NCI-H82 treated with DMSO at 0.1 percent for 48 hours (cell line): ENCODE data around the gene SKIC2.
"Not testable (repeated sequence)": the region's sequence is repeated elsewhere in the genome, so short reads cannot be mapped to it uniquely, and the experiment has no call there.

Experiments
- DNase-seq: peaks from one replicate; lab custom pipeline; 2025; ENCODE audit not compliant: unreplicated experiment; lab: John Stamatoyannopoulos, UW

SKIC2 gene

DNA sequence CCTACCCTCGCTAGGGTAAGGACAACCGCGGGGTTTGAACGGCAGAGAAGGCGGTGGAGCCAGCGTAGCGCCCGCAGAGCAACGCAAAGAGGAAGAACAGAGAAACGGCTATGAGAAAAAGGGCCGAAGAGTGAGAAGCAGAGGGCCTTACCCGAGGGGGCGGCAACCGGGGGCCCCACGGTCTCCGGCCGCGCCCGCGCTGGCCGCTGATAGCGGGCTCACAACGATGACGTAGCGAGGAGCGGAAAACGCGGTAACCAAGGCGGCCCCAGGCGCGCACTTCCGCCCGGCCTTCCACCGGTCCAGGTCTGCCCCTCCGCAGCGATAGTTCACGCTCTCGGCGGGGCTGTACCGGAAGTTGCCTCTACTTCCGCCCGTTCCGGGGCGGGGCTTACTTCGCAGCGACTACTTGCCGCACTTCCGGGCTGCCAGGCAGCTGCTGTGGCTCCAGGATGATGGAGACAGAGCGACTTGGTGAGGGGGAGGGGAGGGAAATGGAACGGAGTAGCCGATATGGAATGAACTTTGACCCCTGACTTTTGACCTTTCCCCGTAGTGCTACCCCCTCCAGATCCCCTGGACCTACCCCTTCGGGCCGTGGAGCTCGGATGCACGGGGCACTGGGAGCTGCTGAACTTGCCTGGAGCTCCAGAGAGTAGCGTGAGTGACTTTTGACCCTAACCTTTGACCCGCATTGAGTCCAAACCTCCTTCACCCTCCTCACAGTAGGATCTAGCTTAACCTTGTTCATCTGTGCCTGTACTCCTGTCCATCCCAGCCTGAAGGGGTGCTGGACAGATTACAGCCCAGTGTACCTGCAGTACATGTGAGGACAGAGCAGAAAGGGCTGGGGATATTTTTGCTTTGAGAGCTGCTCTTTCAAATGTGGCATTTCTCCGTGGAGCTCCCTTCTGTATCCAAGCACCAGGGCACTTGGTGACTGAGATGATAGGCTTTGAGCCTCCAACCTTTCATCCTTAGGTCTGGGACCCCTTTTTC, at the start of gene SKIC2, which contains the start of gene NELFE:
Gene SKIC2, plus strand, starts transcription at position 435 of the 999 bp plus-strand sequence. Its CDS starts 18 bp downstream, at position 453.
Gene NELFE, minus strand, starts transcription at position 231 of the 999 bp plus-strand sequence. CDS start 525 bp downstream, outside the sequence.
- peak; percentile 93 for DNase-seq

DNA sequence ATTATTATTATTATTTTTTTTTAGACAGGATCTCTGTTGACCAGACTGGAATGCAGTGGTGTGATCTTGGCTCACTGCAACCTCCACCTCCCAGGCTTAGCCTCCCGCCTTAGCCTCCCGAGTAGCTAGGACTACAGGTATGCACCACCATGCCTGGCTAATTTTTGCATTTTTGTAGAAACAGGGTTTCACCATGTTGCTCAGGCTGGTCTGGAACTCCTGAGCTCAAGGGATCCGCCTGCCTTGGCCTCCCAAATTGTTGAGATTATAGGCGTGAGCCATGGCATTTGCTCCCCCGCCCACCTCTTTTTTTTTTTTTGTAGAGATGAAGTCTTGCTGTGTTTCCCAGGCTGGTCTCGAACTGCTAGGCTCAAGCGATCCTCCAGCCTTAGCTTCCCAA, 49.7 kb upstream of the SKIC2 start:
- DNase-seq: not testable (repeated sequence)

DNA sequence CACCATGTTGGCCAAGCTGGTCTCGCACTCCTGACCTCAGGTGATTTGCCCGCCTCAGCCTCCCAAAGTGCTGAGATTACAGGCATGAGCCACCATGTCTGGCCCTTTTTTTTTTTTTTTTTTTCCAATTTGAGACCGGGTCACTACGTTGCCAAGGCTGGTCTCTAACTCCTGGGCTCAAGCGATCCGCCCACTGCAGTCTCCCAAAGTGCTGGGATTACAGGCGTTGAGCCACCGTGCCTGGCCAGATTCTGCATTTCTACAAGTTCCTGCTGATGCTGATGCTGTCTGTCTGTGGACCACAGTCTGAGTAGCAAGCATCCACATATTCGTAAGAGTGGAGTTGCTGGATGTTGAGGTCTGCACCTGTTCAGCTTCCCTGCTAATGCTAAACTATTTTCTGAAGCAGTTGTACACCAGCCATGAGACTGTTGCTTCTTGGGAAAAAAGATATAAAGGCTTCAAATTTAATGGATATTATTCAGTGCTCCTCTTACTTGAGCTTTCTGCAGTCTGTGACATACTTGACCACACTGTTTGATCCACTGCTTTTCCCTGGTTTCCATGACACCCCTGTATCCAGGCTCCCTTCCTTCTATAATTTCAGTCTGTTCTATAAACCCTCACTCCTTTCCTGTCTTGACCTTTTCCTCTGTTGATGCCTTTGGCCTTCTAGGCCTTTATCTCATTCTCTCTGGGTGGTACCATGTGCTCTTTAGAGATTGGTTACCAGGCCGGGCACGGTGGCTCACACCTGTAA, 47.0 kb upstream of the SKIC2 start:
- DNase-seq: no peak

DNA sequence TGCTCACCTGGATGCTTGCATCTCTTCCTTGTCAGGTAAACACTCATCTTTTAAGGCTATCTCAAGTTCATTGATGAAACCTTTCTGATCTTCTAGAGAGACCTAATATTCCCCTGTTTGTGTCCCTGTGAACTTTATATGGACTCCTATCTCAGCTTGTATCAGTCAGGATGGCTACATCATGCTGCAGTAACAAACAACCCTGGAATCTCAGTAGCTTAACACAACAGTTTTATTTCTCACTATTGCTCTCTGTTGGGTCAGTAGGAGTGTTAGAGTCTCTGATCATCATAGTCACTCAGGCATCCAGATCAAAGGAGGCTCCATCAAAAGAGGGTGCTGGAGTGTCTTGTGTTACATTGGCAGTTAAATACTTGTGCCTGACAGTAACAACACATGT, 43.6 kb upstream of the SKIC2 start:
- DNase-seq: no peak

DNA sequence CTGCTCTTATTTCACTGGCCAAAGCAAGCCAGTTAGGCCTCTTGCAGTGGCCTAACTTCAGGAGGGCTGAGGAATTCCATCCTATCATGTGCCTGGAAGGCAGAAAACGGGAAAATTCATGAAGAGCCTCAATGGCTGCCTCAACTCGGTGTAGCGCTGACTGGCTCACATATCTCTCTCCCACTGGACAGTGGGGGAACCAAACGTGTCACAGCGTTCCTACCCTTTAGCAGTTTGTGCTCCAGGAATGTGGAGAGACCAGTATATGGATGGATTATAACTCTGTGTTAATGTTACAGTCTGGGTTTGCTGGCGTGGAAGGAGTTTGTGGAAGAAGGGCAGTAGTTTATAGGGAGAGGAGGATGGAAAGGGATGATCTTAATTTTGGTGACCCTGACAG, 43.2 kb upstream of the SKIC2 start:
- DNase-seq: no peak

DNA sequence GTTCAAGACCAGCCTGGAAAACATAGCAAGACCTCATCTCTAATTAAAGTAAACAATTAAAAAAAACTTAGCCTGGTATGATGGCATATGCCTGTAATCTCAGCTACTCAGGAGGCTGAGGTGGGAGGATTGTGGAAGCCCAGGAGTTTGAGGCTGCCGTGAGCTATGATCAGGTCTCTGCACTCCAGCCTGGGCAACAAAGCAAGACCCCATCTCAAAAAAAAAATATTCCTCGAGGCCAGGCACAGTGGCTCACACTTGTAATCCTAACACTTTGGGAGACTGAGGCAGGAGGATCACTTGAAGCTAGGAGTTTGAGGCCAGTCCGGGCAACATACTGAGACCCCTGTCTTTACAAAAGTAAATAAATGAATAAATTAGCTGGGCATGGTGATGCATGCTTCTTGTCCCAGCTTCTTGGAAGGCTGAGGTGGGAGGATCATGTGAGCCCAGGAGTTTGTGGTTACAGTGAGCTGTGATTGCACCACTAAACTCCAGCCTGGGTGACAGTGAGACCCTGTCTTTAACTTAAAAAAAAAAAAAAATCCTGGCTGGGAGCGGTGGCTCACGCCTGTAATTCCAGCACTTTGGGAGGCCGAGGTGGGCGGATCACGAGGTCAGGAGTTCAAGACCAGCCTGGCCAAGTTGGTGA, 40.8 kb upstream of the SKIC2 start:
- no peak for DNase-seq

DNA sequence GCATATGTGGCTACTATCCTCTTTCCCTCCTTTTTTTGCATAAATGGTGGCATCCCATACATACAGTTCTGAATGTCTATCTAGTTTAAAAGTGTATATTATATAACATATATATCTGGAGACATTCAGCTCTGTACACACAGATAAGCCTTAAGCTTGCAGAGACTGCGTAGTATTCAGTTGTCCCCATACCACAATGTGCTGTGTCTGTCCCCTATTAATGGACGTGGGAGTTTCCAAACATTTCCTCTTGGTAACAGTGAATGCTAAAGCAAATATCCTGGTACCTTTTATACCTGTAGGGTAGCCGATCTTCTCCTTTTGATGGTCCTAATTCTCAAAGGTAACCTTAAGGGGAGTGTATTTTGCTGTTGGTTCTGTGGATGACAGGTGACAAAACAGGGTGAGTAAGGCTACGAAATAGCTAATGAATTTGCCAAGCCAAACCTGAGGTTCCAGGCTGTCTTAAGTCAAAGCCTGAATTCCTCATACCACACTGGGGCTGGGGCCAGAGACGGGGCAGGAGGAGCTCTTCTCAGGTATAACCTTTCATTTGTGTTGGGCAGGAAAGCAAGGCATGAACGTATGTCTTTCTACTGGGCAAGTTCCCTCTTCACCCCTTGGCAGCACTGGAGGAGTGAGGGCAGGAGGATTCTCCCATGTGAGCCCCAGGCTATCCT, 39.2 kb upstream of the SKIC2 start:
- DNase-seq: no peak

DNA sequence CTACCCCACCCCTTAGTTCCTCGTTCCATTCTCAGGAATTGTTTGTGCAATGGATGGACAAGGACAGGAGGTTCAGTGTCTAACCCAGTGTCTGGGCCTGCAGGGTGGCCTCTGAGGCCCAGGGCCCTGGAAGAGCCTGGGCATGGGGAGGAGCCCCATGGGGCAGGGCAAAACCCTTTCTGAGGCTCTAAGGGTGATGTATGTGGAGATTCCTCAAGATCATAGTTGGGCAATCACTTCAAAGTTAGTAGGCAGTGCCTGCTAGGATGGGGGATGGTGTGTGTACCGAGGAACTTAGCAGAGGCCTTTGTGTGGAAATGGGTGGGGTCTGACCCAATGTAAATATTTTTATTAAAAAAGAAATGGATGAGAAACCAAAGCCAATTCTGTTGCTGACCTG, 38.2 kb upstream of the SKIC2 start:
- DNase-seq: no peak

DNA sequence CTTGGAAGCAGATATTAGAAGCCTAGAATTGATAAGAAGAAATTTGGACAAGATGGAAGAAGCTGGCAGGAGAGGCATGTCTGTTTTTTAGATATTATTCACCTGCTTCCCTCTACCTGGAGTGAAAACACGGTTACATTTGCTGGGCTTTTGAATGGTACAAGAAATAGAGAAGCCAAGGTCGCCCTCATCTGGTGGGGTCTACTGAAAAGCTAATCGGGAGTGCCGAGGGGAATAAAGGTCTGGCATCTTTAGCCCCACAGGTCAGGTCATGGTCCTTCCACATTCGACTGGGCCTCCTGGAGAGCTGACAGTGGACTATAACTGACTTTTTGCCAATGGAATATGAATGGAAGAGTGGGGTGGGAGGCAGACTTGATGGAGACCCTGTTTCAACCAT, 36.0 kb upstream of the SKIC2 start:
- DNase-seq: no peak

DNA sequence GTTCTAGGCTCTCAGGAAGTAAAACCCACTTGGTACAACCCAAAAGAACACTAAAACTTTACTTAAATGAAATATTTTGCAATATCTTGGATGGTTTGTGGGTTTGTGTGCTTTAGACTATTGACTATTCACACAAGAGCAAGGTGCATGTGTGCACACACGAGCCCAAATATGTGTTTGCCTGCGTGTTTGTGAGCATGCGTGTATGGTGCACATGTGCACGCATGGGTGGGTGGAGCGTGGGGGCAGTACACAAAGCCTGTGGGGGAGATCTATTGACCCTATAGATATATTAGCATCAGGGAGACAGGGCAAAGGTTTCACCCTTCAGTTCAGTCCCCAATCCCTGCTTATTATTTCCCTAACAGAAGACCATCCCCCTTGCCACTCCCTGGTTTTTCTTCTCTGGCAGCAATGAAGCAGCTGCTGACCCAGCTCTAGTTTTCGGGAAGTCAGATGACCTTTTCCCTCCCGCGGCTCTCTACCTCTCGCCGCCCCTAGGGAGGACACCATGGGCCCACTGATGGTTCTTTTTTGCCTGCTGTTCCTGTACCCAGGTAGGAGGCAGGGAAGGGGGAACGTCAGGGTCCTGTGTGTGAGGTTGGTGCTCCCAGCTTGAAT, 31.6 kb upstream of the SKIC2 start, which contains the start of gene C2:
Gene C2, plus strand, starts transcription at position 476 of the 621 bp plus-strand sequence. Its CDS starts 36 bp downstream, at position 512.
- no peak for DNase-seq

DNA sequence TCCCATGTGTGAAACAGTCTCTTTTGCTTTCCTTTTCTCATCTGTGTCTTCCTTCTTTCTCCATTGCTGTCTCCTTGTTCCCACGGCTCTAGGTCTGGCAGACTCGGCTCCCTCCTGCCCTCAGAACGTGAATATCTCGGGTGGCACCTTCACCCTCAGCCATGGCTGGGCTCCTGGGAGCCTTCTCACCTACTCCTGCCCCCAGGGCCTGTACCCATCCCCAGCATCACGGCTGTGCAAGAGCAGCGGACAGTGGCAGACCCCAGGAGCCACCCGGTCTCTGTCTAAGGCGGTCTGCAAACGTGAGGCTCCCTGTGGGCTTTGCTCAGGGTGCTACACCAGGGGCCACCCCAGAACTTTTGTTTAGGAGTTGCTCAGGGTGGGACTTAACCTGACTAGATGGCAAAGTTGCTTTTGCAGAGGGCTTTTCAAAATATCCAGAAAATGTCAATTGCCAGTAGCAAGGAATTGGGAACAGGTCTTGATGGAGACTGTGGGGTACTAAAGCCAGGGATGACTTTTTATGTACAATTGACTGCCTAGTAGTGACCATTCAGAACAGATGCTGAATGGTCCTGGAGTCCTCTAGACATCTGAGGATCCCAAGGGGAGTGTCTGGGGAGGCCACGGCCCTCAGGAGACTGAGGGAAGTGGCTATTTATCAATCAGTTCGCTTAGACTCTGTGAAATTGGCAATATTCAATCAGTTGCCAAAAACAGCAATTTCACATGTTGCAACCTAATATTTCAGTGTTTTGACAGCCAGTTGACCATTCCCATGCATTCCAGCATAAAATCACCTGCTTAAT, 30.9 kb upstream of the SKIC2 start:
- no peak for DNase-seq

DNA sequence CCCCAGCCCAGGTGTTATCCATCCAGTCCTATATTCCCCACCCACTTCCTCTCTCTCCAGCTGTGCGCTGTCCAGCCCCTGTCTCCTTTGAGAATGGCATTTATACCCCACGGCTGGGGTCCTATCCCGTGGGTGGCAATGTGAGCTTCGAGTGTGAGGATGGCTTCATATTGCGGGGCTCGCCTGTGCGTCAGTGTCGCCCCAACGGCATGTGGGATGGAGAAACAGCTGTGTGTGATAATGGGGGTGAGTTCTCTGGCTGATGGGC, 30.4 kb upstream of the SKIC2 start:
- DNase-seq: no peak

DNA sequence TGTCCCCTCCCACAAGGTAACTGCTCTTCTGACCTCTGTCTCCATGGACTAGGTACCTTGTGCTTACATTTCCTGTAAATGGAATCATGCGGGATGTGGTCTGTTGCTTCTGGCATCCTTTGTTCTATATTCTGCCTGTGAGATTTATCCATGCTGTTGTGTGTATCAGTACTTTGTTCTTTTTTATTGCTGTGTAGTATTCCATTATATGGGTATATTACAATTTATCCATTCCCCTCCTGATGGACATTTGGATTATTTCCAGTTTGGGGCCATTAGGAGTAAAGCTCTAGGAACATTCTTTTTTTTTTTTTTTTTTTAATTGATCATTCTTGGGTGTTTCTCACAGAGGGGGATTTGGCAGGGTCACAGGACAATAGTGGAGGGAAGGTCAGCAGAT, 28.0 kb upstream of the SKIC2 start:
- DNase-seq: no peak

DNA sequence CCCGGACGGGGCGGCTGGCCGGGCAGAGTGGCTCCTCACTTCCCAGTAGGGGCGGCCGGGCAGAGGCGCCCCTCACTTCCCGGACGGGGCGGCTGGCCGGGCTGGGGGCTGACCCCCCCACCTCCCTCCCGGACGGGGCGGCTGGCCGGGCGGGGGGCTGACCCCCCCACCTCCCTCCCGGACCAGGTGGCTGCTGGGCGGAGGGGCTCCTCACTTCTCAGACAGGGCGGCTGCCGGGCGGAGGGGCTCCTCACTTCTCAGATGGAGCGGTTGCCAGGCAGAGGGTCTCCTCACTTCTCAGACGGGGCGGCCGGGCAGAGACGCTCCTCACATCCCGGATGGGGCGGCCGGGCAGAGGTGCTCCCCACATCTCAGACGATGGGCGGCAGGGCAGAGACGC, 26.8 kb upstream of the SKIC2 start:
- not testable (repeated sequence) for DNase-seq

DNA sequence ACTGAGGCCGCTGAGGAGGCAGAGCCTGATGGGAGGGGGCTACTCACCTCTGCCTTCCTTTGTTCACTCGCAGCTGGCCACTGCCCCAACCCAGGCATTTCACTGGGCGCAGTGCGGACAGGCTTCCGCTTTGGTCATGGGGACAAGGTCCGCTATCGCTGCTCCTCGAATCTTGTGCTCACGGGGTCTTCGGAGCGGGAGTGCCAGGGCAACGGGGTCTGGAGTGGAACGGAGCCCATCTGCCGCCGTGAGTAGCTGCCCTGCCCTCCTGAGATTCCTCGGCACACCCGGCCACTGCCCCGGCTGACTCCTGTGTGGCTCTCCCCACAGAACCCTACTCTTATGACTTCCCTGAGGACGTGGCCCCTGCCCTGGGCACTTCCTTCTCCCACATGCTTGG, 25.4 kb upstream of the SKIC2 start:
- no peak for DNase-seq

DNA sequence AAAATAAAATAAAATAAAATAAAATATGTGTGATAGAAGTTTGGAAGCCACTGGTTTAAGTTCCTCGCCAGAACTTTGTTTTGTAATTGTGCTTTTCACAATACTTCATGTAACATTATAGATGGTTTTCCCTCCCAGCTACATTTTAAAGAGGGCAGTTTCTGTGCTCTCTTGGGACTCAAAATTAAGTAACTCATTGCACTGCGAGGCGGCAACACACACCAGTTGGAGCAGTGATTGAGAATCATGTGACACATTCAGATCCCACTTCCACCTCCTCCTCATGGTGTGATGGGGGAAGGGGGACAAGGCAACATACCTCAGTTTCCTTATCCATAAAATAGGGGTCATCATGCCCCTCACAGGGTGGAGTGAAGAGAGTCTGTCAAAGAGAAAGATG, 24.0 kb upstream of the SKIC2 start:
- no peak for DNase-seq

DNA sequence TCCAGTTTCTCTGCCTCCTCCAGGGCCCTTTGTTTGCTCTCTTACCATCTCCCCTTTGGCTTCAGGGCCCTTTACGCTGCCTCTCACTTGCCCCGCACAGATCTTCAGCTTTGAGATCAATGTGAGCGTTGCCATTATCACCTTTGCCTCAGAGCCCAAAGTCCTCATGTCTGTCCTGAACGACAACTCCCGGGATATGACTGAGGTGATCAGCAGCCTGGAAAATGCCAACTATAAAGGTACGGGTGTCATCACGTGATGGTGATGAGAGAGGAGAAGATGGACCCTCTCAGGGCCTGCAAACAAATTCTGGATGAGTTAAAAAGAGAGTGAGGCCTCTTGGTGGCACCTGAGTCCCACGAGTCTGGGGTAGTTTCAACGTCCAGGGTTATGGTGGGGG, 23.2 kb upstream of the SKIC2 start:
- no peak for DNase-seq

DNA sequence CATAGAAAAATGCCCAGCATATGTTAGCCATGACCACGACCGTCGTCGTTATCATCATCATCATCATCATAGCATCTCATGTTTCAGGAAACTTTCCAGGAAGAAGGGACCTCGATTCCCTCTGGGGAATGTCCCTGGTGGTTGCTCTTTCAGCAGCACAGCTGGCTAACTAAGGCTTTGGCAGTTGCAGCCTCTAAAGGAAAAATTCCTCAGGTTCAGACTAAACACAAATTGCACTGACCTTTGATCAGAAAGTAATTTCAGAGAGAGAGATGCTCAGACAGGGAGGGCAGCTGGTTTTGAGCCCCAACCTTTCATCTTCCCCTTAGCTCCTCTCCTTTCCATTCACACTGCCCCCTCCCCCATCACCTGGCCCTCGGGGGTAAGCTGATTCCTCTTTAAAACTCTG, 18.7 kb upstream of the SKIC2 start:
- DNase-seq: no peak

DNA sequence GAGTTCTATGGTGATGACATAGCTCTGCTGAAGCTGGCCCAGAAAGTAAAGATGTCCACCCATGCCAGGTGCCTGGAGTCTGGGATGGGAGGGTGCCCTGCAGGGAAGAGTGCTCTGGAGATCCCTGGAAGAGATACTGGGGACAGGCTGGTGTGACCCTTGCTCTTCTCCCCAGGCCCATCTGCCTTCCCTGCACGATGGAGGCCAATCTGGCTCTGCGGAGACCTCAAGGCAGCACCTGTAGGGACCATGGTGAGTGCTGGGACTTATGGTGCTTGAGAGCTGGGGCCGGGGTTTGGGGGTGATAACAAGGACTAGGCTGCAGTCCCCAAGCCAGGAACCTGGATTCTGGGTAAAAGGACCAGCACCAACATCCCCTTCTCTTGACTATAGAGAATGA, 15.2 kb upstream of the SKIC2 start:
- DNase-seq: no peak

DNA sequence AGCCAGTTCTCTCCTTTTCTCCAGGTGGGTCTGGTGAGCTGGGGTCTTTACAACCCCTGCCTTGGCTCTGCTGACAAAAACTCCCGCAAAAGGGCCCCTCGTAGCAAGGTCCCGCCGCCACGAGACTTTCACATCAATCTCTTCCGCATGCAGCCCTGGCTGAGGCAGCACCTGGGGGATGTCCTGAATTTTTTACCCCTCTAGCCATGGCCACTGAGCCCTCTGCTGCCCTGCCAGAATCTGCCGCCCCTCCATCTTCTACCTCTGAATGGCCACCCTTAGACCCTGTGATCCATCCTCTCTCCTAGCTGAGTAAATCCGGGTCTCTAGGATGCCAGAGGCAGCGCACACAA, 13.8 kb upstream of the SKIC2 start:
- no peak for DNase-seq
